ENCODE data around the gene ALDH8A1. TPM values are rescaled to one million over a fixed set of nuclear protein-coding genes. Genes with fewer than 3 reads are reported as not detected.

Gene ALDH8A1
- total and polyA plus RNA-seq, 2 of the 8 experiments (the other 6 are each of a cell fraction or from before 2014, with no cell fraction given), result 0.08 to 0.28 TPM

DNA sequence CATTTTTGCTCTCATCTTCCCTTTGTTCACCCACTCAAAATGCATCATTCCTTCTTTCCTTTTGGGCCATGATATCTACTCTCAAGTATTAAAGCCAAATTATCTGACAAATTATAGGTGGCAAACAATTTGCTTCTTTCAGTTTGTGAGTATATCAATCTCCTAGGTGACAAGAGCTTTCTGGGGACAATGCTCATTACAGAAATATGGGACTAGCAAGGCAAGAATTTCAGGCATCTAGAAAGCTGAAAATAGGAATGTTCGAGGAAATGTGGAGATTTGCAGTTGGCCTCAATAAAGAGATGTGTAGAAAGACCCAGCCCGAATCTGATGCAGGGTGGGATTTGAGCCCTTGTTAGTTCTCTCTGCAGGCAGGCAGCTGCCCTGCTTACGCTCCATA is 71.8 kb downstream of the ALDH8A1 start (continued):
- TF ChIP-seq, protein P1, sequence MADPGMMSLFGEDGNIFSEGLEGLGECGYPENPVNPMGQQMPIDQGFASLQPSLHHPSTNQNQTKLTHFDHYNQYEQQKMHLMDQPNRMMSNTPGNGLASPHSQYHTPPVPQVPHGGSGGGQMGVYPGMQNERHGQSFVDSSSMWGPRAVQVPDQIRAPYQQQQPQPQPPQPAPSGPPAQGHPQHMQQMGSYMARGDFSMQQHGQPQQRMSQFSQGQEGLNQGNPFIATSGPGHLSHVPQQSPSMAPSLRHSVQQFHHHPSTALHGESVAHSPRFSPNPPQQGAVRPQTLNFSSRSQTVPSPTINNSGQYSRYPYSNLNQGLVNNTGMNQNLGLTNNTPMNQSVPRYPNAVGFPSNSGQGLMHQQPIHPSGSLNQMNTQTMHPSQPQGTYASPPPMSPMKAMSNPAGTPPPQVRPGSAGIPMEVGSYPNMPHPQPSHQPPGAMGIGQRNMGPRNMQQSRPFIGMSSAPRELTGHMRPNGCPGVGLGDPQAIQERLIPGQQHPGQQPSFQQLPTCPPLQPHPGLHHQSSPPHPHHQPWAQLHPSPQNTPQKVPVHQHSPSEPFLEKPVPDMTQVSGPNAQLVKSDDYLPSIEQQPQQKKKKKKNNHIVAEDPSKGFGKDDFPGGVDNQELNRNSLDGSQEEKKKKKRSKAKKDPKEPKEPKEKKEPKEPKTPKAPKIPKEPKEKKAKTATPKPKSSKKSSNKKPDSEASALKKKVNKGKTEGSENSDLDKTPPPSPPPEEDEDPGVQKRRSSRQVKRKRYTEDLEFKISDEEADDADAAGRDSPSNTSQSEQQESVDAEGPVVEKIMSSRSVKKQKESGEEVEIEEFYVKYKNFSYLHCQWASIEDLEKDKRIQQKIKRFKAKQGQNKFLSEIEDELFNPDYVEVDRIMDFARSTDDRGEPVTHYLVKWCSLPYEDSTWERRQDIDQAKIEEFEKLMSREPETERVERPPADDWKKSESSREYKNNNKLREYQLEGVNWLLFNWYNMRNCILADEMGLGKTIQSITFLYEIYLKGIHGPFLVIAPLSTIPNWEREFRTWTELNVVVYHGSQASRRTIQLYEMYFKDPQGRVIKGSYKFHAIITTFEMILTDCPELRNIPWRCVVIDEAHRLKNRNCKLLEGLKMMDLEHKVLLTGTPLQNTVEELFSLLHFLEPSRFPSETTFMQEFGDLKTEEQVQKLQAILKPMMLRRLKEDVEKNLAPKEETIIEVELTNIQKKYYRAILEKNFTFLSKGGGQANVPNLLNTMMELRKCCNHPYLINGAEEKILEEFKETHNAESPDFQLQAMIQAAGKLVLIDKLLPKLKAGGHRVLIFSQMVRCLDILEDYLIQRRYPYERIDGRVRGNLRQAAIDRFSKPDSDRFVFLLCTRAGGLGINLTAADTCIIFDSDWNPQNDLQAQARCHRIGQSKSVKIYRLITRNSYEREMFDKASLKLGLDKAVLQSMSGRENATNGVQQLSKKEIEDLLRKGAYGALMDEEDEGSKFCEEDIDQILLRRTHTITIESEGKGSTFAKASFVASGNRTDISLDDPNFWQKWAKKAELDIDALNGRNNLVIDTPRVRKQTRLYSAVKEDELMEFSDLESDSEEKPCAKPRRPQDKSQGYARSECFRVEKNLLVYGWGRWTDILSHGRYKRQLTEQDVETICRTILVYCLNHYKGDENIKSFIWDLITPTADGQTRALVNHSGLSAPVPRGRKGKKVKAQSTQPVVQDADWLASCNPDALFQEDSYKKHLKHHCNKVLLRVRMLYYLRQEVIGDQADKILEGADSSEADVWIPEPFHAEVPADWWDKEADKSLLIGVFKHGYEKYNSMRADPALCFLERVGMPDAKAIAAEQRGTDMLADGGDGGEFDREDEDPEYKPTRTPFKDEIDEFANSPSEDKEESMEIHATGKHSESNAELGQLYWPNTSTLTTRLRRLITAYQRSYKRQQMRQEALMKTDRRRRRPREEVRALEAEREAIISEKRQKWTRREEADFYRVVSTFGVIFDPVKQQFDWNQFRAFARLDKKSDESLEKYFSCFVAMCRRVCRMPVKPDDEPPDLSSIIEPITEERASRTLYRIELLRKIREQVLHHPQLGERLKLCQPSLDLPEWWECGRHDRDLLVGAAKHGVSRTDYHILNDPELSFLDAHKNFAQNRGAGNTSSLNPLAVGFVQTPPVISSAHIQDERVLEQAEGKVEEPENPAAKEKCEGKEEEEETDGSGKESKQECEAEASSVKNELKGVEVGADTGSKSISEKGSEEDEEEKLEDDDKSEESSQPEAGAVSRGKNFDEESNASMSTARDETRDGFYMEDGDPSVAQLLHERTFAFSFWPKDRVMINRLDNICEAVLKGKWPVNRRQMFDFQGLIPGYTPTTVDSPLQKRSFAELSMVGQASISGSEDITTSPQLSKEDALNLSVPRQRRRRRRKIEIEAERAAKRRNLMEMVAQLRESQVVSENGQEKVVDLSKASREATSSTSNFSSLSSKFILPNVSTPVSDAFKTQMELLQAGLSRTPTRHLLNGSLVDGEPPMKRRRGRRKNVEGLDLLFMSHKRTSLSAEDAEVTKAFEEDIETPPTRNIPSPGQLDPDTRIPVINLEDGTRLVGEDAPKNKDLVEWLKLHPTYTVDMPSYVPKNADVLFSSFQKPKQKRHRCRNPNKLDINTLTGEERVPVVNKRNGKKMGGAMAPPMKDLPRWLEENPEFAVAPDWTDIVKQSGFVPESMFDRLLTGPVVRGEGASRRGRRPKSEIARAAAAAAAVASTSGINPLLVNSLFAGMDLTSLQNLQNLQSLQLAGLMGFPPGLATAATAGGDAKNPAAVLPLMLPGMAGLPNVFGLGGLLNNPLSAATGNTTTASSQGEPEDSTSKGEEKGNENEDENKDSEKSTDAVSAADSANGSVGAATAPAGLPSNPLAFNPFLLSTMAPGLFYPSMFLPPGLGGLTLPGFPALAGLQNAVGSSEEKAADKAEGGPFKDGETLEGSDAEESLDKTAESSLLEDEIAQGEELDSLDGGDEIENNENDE (IDR thresholded peaks at IDR 0.05; ENCODE audit: insufficient replicate concordance, low read length), result no peak
- TF ChIP-seq, protein P2, sequence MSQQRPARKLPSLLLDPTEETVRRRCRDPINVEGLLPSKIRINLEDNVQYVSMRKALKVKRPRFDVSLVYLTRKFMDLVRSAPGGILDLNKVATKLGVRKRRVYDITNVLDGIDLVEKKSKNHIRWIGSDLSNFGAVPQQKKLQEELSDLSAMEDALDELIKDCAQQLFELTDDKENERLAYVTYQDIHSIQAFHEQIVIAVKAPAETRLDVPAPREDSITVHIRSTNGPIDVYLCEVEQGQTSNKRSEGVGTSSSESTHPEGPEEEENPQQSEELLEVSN (IDR thresholded peaks at IDR 0.05), result no peak
- TF ChIP-seq EP300 (IDR thresholded peaks at IDR 0.05; ENCODE audit: borderline replicate concordance in 1 of 2, low read depth in 2 of 2, low read length in 2 of 2) (no peak), FOSL1 (IDR thresholded peaks at IDR 0.05; ENCODE audit: insufficient read depth, low read depth, low read length) (no peak), CBX8 (IDR thresholded peaks at IDR 0.05; ENCODE audit: borderline replicate concordance, low read depth, low read length) (no peak), RFX5 (IDR thresholded peaks at IDR 0.05; ENCODE audit: borderline replicate concordance, low read depth, low read length) (no peak), HDAC2 (IDR thresholded peaks at IDR 0.05; ENCODE audit: borderline replicate concordance in 1 of 2, low read depth in 2 of 2, low read length in 2 of 2) (no peak), TEAD4 (IDR thresholded peaks at IDR 0.05; ENCODE audit: low read depth, low read length) (no peak), EZH2 (IDR thresholded peaks at IDR 0.05; ENCODE audit: low read depth, low read length, severe bottlenecking) (no peak)
